Activated CD8-positive, alpha-beta memory T cell treated with anti-CD3 and anti-CD28 coated beads for 4 hours (primary cell): ENCODE data around the gene ZNF669.

ENCODE experiments used
- DNase-seq, 2 donors: peaks; one replicate each; pipeline ENCODE4 v3.0.0-alpha.2; 2020; ENCODE audit warnings: low read depth in 2 of 2

The ZNF669 gene

GRCh38 chr1:247111259-247111699 is 7.1 kb upstream of the ZNF669 start:
- no peak for DNase-seq

- DNase-seq, result no peak
These were observed 6.6 kb upstream of the ZNF669 start for GRCh38 chr1:247110627-247111258.

DNA sequence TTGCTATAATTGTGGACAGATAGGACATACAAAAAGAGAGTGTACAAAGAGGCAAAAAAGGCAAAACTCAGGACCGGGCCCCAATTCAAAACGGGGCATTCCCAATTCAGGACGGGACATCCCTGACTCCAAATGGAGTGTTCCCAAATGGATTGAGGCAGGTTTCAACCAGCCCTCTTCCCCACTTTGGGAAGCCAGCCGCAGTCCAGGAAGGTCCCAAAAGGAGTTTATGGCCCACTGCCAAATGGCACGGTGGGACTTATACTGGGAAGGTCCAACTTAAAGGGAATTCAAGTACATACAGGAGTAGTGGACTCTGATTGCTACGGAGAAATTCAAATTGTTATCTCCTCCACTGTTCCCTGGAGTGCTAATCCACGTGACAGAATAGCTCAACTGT is 3.5 kb upstream of the ZNF669 start:
- no peak for DNase-seq

- no peak for DNase-seq
These were observed 1.8 kb upstream of the ZNF669 start for GRCh38 chr1:247105966-247106365.

- DNase-seq, result no peak
These were observed 809 bp upstream of the ZNF669 start for GRCh38 chr1:247104965-247105364.

GRCh38 chr1:247102381-247102780 is 1.8 kb downstream of the ZNF669 start:
- DNase-seq, result no peak

DNA sequence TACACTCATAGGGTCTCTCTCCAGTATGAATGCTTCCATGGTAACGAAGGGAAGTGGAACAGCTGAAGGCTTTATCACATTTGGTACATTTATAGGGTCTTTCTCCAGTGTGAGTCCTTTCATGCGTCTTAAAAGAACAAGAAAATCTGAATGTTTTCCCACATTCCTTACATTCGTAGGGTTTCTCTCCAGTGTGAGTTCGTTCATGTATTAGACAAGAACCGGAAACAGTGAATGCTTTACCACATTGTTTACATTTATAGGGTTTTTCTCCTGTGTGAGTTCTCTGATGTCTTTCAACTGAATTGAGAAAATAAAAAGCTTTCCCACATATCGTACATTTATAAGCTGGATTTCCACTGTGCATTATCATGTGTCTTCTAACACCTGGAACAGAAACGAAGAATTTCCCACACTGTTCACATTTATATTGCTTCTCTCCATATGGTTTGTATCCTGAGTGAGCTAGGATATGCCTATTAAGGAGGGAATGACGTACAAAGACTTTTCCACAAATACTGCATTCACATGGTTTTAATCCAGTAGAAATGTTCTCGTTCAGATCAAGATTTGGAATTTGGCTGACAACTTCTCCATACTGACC is 3.4 kb downstream of the ZNF669 start:
- no peak for DNase-seq

DNA sequence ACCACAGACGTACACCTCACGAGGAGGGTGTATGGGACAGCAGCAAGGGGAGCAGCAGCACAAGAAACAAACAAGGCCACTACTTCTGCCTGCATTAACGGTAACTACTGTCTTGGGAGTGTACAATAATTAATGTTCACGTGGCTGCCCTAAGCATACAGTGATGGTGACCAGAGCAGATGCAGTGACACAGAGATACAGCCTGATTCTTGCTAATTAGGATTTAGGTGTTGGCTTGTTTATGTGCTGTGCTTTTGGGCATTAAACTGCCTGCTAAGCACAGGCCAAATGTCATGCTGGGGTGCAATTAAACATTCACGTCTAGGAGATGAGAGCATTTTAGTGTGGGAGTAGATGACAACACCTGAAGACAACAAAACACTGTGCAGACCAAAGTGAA is 7.2 kb downstream of the ZNF669 start:
- no peak for DNase-seq

DNA sequence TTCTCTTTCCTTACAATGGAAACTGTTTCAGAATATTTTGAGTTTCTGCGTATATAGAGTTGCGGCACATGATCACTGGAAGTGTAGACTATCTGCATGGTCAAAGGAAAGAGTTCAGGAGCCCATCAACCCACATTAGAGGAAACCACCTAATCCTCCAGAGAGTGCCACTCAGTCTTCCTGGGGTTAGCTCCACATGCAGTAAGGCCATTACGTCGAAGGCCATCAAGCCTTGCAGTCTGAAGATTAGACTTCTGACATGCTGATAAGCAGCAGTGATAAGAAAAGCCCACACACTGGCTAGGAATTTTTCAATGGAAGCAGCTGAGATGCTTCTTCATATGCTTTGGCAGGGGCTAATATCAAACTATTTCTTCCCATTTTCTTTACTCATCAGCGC is 7.6 kb downstream of the ZNF669 start:
- DNase-seq, result no peak

DNA sequence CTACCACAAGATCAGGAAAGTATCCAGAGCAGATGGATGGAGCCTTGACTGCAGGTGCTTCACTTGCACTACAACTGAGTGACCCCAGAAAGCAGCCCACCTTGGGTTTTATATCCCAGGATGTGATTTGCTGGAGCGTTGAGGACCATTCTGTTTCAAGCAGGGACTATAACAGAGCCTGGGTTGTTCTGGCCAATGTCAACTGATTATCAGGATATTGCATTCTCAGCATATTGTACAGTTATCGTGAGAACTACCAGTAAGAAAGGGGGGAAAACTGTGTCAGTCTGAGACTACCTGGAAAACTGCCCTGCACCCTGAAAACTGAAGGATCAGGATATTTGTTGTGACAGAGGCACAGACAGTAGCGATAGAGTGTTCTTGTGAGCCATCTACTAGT is 8.0 kb downstream of the ZNF669 start:
- DNase-seq, result no peak

- no peak for DNase-seq
These were observed 13.7 kb downstream of the ZNF669 start for GRCh38 chr1:247090455-247090854.

DNA sequence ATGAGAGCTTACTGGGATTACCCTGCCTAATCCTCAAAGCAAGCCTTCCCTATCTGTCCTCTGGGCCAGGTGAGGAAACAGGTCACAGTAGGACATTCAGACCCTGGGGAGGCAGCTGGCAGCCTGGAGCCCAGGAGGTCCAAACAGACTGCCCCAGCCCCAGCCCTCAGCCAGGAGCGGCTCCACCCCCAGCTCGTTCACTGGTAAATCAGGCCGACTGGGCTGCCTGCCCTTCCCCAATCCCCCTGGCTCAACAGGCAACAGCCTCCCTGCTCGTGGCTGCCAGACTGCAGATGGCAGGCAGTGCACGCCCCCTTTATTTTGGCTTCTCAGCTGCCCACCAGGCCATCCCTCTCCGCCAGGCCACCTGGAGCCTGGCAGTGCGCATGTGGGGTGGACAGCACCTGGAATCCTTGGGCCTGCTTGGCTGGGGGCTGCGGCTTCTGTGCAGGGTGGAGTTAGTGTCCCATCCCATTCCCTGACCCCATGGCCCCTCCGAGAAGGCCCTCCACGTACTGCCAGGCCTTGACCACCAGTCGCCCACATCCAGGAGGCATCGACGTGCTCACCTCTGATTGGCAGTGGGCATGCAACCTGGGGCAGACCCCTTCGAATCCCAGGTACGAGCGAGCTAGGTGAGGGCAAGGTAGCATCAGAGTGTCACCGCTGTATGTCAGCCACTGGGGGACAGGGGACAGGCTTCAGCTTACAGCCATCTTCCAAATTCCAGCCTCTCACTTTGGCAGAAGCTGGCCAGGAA is 14.4 kb downstream of the ZNF669 start:
- DNase-seq, result no peak

DNA sequence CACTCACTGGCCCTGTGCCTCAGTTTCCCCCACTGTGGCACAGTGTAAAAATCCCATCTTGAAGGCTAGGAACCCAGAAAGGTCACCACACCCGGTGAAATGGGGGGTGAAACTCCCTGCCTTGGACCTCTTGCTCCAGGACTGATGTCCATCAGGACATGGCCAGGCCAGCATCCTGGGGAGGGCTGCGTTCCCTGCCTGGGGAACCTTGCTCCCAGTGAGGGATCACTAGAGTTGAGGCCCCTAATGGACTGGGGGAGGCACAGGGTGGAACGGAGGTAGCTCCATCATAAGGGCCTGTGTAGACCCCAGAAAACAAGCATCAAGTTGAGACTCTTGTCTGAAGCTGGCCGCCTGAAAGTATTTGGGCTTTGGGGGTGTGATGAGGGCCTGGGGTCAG is 15.2 kb downstream of the ZNF669 start:
- DNase-seq, result no peak

- DNase-seq, result no peak
These were observed 16.9 kb downstream of the ZNF669 start for GRCh38 chr1:247087256-247087655.

- no peak for DNase-seq
These were observed 18.8 kb downstream of the ZNF669 start for GRCh38 chr1:247085310-247085709.

- DNase-seq, result no peak
These were observed 19.4 kb downstream of the ZNF669 start for GRCh38 chr1:247084771-247085170.

- no peak for DNase-seq
These were observed 24.8 kb downstream of the ZNF669 start for GRCh38 chr1:247079141-247079874.

DNA sequence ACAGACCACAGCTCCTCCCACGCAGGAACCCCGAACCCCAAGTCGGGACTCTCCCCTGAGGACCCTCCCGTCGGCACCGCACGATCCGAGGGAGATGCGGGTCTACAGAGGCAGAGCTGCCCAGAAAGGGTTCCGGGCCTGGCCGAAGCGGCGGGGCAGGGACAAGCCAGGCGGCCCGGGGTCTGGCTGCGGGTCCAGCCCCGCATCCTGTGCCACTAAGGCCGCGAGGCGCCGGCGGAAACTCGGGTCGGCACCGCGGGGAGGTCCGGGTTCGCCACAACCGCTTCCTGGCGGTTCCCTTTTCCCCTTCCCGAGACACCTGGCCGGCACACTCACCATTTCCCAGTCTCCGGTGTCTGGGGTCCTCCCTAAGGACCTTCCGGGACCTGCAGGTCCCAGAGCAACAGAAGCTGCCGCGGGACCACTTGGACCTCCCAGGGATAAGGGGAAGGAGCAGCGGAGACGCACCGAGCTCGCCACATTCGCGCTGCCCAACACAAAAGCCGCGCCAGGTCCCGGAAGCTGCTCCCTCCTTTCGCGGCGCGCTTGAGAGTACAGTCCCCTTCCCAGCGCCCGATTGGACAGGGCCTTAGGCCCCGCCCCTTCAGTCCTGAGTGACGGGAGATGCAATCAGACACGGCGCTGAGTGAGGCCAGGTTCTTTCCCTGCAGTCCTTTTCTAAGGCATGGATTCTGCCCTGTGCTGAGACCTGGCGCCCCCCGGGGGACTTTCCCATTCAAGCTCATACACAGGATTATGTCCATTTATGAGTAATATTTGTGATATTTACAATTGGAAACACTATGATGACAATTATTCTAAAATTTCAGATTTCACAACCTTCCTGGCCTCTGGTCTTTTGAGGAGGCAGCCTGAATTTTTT is 25.7 kb downstream of the ZNF669 start, which contains the start of gene ZNF670:
TSS of gene ZNF670 (minus strand) at position 554 of the 883 bp plus-strand sequence. CDS start at position 339, 215 bp downstream.
- DNase-seq, result peak; percentile 70 to 76

DNA sequence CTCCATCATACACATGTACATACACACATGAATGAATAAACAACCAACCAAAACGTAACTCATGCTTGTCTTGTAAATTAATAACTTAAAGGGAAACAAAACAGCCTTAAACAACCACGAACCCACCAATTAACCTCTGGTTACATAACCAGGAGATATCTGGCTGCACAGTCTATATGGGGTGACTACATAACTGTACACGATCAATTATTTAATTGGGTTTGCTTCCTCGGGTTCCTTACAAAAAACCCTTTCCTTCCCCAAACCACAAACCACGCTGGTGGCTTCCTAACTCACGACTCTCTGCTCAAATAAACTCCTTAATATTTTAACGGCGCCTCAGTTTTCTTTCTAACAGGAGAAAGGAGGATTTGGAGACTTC is 26.3 kb downstream of the ZNF669 start:
- DNase-seq, result no peak

- no peak for DNase-seq
These were observed 26.9 kb downstream of the ZNF669 start for GRCh38 chr1:247077213-247077612.

GRCh38 chr1:247070645-247071044 is 33.5 kb downstream of the ZNF669 start:
- no peak for DNase-seq
